Central memory CD8-positive, alpha-beta T cell (primary cell): Measurements from ENCODE around the gene ZNF668.
"Not testable (repeated sequence)": the region's sequence is repeated elsewhere in the genome, so short reads cannot be mapped to it uniquely, and the experiment has no call there.

Experiments
- ATAC-seq: fragments of 150-1000 bp; cut with Tn5 transposase; replicated peaks from 2 replicates; pipeline ENCODE4 v1.10.0; 2022; ENCODE audit warnings: mild to moderate bottlenecking, moderate FRiP score, moderate number of reproducible peaks; ENCODE audit not compliant: poor library complexity, severe bottlenecking; ENCODE audit errors: extremely low read depth
- DNase-seq, 2 donors: peaks; one replicate each; pipeline ENCODE4 v3.0.0; 2021; ENCODE audit warnings: low spot score in 2 of 2
- H3K27ac Mint-ChIP-seq: one replicate; pipeline ENCODE4 v1.8.0; 2022; ENCODE audit warnings: low read depth, mild to moderate bottlenecking, moderate library complexity, mixed read lengths
- H3K27me3 Mint-ChIP-seq: one replicate; pipeline ENCODE4 v1.8.0; 2022; ENCODE audit warnings: mixed read lengths
- H3K36me3 Mint-ChIP-seq: one replicate; pipeline ENCODE4 v1.8.0; 2022; ENCODE audit warnings: mild to moderate bottlenecking, moderate library complexity, mixed read lengths; ENCODE audit not compliant: insufficient read depth
- H3K4me1 Mint-ChIP-seq: one replicate; pipeline ENCODE4 v1.8.0; 2022; ENCODE audit warnings: mixed read lengths
- H3K4me3 Mint-ChIP-seq: one replicate; pipeline ENCODE4 v1.8.0; 2022; ENCODE audit warnings: mild to moderate bottlenecking, moderate library complexity, mixed read lengths
- H3K9me3 Mint-ChIP-seq: one replicate; pipeline ENCODE4 v1.8.0; 2022; ENCODE audit warnings: mixed read lengths

ZNF668 gene

DNA sequence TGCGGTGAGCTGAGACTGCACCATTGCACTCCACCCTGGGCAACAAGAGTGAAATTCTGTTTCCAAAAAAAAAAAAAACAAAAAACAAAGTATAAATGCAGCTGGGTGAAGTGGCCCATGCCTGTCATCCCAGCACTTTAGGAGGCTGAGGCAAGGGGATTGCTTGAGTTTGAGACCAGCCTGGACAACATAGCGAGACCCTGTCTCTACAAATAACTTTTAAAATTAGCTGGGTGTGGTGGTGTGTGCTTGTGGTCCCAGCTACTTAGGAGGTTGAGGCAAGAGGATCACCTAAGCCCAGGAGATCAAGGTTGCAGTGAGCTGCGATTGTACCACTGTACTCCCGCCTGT is 50.8 kb downstream of the ZNF668 start:
- no peaks in the 10 kb centered on the region for H3K36me3 Mint-ChIP-seq
- no peaks in the 10 kb centered on the region for H3K4me1 Mint-ChIP-seq
- H3K4me3 Mint-ChIP-seq, result no peak overlapping the region
- H3K27ac Mint-ChIP-seq, result no peak overlapping the region
- no peak for DNase-seq
- no peaks in the 10 kb centered on the region for H3K27me3 Mint-ChIP-seq
- ATAC-seq, result no peak
- no peaks in the 10 kb centered on the region for H3K9me3 Mint-ChIP-seq

GRCh38 chr16:31022544-31023251 is 51.3 kb downstream of the ZNF668 start:
- ATAC-seq (no peak), DNase-seq (no peak)
- Mint-ChIP-seq H3K4me1 (no peaks in the 10 kb centered on the region), H3K27me3 (no peaks in the 10 kb centered on the region), H3K36me3 (no peaks in the 10 kb centered on the region), H3K27ac (no peak overlapping the region), H3K9me3 (no peaks in the 10 kb centered on the region), H3K4me3 (no peak overlapping the region)

GRCh38 chr16:31020536-31020935 is 53.5 kb downstream of the ZNF668 start:
- Mint-ChIP-seq H3K27ac (no peak overlapping the region), H3K27me3 (peaks cover 7% of the 10 kb centered on the region), H3K4me3 (no peak overlapping the region), H3K9me3 (no peaks in the 10 kb centered on the region), H3K36me3 (peaks cover 1% of the 10 kb centered on the region), H3K4me1 (no peaks in the 10 kb centered on the region)
- DNase-seq (no peak), ATAC-seq (no peak)

DNA sequence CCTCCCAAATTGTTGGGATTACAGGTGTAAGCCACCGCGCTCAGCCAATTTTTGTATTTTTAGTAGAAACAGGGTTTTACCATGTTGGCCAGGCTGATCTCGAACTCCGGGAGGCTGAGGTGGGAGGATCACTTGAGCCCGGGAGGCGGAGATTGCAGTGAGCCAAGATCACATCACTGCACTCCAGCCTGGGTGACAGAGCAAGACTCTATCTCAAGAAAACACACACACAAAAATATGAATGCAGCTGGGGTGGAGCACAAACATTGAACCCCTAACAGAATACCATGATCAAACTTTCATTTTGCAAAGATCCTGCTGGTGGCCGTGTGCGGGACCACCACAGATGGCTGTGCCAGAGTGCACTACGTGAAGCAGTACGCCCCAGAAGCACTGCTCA is 56.3 kb downstream of the ZNF668 start:
- H3K4me1 Mint-ChIP-seq, H3K36me3 Mint-ChIP-seq, DNase-seq, ATAC-seq, H3K4me3 Mint-ChIP-seq, H3K9me3 Mint-ChIP-seq, H3K27ac Mint-ChIP-seq: not testable (repeated sequence)
- peaks cover 32% of the 10 kb centered on the region for H3K27me3 Mint-ChIP-seq

GRCh38 chr16:31016018-31016417 is 58.0 kb downstream of the ZNF668 start:
- ATAC-seq, result no peak
- H3K9me3 Mint-ChIP-seq, result no peaks in the 10 kb centered on the region
- peaks cover 50% of the 10 kb centered on the region for H3K27me3 Mint-ChIP-seq
- H3K4me1 Mint-ChIP-seq, result peaks cover 13% of the 10 kb centered on the region
- H3K4me3 Mint-ChIP-seq, result no peak overlapping the region
- no peak overlapping the region for H3K27ac Mint-ChIP-seq
- DNase-seq, result no peak
- H3K36me3 Mint-ChIP-seq, result peaks cover 4% of the 10 kb centered on the region

DNA sequence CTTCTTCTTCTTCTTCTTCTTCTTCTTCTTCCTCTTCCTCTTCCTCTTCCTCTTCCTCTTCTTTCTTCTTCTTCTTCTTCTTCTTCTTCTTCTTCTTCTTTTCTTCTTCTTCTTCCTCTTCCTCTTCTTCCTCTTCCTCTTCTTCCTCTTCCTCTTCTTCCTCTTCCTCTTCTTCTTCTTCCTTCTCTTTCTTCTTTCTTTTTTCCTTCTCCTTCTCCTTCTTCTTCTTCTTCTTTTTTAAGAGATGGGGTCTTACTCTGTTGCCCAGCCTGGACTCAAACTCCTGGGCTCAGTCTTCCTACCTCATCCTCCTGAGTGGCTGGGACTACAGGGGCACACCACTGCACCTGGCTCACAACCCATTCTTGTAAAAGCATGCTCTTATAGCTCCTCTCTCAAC is 60.7 kb downstream of the ZNF668 start:
- not testable (repeated sequence) for DNase-seq, H3K27ac Mint-ChIP-seq, H3K4me3 Mint-ChIP-seq, ATAC-seq, H3K9me3 Mint-ChIP-seq, H3K36me3 Mint-ChIP-seq
- H3K27me3 Mint-ChIP-seq, result peaks cover 72% of the 10 kb centered on the region
- peaks cover 13% of the 10 kb centered on the region for H3K4me1 Mint-ChIP-seq

DNA sequence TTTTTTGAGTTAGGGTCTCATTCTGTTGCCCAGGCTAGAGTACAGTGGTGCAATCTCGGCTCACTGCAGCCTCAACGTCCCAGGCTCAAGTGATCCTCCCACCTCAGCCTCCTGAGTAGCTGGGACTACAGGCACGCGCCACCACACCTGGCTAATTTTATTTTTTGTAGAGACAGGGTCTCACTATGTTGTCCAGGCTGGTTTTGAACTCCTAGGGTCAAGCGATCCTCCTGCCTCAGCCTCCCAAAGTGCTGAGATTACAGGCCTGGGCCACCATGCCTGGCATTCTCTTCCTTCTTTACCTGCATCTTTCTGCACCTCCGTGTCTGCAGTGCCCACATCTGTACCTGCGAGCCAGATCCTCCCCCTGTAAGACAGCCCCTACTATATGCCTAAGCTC is 62.2 kb downstream of the ZNF668 start:
- H3K36me3 Mint-ChIP-seq, H3K9me3 Mint-ChIP-seq, DNase-seq, ATAC-seq: not testable (repeated sequence)
- Mint-ChIP-seq H3K27ac (peak overlapping the region; percentile 76), H3K4me3 (peak overlapping the region; percentile 49), H3K4me1 (peaks cover 13% of the 10 kb centered on the region), H3K27me3 (peaks cover 72% of the 10 kb centered on the region)
